ENCODE data around the gene ATG2A.
A peak's percentile ranks its signal among the peaks of the same experiment; 100 is the strongest.

Gene ATG2A

GRCh38 chr11:64900774-64901173 is 16.2 kb downstream of the ATG2A start:
- no peak for DNase-seq

DNA sequence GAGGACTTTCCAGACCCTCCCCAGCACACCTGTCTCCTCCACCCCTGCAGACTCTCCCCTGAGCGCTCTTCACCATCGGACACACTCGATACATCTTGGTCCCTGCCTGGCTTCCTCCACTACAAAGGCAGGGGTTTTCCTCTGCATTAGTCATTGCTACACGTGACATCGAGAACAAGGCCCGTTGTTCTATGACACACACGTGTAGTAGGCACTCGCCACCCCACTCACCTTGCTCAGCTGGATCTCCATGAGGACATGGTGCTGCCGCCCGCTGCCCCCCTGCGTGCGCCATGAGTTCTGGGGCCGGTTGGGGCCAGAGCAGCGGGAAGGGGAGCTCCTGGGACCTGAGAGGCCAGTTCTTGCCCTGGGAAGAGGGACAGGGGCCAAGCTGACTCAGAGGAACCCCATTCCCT is 16.7 kb downstream of the ATG2A start:
- DNase-seq = no peak

- DNase-seq = no peak
These were observed 18.5 kb downstream of the ATG2A start for GRCh38 chr11:64898541-64898940.

DNA sequence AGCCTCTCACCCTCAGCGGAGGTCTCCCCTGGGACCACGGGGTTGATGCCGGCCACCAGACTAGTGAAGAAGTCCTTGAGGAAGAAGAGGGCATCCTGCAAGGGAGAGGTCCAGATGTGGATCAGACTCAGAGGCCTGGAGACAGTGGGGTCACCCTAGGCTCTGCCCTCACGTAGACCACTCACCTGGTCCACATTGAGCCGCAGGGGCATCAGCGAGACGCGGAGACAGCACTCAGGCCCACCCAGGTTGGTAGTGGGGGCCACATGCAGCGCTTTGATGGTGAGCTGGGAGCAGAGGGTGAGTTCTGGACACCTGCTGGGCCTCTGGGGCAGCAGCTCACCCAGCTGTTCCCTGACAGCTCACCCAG is 18.9 kb downstream of the ATG2A start:
- no peak for DNase-seq

GRCh38 chr11:64897381-64898075 is 19.5 kb downstream of the ATG2A start:
- no peak for DNase-seq

DNA sequence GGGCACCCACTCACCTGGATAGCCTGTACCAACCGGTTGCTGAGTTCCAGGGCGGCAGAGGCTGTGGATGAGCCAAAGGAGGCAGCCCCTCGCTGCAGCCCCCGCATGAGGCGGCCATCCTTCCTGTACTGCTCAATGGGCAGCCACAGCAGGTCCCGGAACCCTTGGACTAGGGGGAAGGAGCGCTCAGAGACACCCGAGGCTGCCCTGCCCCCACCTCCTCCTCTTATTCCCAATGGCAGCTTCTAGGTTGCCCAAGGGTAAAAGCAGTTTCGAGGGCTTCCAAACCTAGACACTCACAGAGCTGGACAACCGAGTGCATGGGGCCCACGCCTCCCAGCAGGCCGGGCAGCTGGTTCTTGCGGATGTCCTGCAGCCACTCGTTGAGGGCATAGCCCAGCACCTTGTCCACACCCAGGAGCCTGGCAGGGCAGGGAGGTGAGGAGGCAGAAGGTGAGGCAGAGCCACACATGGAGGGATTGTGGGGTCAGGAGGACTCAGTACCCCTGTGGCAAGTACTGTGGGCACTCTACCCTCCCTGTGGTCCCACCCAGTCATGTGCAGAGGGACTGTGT is 20.5 kb downstream of the ATG2A start:
- no peak for DNase-seq

- DNase-seq = no peak
These were observed 22.1 kb downstream of the ATG2A start for GRCh38 chr11:64894812-64895452.

- DNase-seq = peak; percentile 74 to 85
These were observed 22.8 kb downstream of the ATG2A start for GRCh38 chr11:64894070-64894811.

- DNase-seq = no peak
These were observed 23.6 kb downstream of the ATG2A start for GRCh38 chr11:64893194-64894069.

- no peak for DNase-seq
These were observed 24.2 kb downstream of the ATG2A start for GRCh38 chr11:64892838-64893193.

- no peak for DNase-seq
These were observed 24.6 kb downstream of the ATG2A start for GRCh38 chr11:64892411-64892831.

DNA sequence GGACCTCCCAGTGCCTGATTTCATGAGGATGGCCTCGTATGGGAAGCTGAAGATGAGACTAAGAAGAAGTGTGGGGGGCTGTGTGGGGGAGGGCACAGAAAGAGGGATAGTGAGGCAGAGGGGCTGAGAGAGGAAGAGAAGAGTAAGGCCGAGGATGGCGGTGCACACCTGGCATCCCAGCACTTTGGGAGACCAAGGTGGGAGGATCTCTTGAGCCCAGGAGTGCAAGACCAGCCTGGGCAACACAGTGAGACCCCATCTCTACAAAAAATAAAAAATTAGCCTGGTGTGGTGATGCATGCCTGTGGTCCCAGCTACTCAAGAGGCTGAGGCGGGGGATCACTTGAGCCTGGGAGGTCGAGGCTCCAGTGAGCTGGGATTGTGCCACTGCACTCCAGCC is 25.1 kb downstream of the ATG2A start:
- DNase-seq = no peak

- DNase-seq = no peak
These were observed 25.7 kb downstream of the ATG2A start for GRCh38 chr11:64891215-64891848.

DNA sequence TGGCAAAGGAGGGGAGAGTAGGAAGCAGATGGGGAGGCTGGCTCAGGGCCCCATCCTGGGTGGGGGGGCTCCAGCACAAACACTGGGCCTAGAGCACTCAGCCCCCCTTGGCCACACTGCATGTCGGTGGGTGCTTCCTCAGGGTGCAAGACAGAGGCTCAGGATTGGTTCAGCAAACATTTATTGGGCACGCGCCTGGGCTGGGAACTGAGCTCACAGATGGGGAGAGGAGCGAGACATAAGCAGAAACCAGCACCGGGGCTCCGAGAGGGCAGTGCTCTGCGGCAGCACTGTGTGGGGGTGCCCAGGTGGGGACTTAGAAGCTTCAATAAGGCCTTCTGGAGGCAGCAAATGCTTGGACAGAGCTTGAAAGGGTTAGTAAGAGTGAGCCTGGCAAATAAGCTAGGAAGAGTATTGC is 26.5 kb downstream of the ATG2A start:
- DNase-seq = no peak

DNA sequence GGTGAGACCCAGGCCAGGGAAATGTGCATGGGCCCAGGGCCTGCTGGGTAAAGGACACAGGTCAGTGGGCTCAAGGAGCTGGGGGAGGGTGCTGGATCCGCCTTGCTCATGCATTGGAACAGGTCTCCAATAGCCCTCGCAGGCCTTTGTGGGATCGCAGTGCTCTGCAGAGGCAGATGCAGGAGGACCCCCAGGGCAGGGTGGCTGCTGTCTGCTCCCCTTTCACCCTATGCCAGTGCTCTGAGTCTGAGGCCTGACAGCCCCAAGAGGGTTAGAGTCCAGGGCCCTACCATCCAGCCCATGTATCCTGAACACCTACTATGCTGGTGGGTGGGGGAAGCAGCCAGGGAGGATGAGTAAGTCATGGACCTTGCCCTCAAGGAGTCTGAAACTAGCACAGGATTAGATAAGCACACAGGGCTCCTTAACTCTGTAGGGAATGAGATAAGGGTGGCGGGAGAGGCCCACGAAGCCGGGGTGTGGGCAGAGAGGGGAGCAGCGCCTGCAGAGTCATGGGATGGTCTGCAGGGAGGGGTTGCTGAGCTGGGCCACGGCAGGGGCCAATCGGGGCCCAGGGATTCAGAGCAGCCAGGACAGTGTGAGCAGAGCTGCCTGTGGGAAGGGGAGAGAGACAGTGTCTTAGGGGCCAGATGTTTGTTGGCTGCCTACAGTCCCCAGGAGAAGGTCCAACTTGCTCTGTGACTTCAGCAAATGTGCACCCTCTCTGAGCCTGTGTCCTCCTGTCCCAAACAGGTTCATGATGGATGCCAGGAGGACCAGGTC is 28.1 kb downstream of the ATG2A start:
- no peak for DNase-seq

- DNase-seq = no peak
These were observed 28.6 kb downstream of the ATG2A start for GRCh38 chr11:64888406-64888728.

DNA sequence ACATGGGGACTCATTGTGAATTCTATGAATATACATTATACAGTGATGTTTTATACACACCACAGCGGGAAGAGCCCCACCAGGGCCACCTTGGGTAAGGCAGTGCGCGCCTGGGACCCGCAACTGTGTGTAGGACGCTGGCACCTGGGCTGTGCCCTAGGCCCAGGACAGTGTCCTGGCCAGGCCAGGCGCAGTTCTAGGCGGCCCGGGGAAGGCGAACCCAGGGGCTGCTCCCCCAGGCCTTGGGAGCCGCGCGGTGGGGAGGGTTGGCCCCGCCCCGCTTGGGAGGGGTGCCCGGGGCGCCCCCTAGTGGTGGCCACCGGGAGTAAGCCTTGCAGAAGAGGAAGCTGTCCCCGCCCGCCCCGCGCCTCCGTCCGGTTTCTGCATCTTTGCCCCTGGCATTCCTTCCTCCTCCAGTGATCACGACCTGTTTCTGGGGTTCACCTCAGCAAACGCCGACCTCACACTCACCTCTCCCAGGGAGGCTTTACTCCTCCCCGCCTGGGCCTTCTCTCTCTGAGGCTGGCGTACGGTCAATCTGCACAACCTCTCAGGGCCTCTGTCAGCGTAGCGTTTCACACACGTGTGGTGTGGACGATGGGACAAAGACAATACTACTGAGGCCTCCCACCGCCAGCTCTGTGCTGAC is 29.1 kb downstream of the ATG2A start:
- DNase-seq = peak; percentile 73 to 81

GRCh38 chr11:64887234-64887756 is 29.7 kb downstream of the ATG2A start:
- DNase-seq = no peak

GRCh38 chr11:64885367-64886286 is 31.4 kb downstream of the ATG2A start:
- DNase-seq = peak; percentile 92 to 96

Measured in inflammatory macrophage (primary cell).